Stimulated activated CD4-positive, alpha-beta T cell treated with anti-CD3 and anti-CD28 coated beads, Interleukin-4, amount 100 ng/mL, for 24 hours (primary cell): ENCODE measurements around the gene CHAC1.
"Not testable (repeated sequence)": the region's sequence is repeated elsewhere in the genome, so short reads cannot be mapped to it uniquely, and the experiment has no call there.

Experiments
- DNase-seq: peaks from one replicate; pipeline ENCODE4 v3.0.0-alpha.2; 2020

Gene CHAC1

GRCh38 chr15:40938536-40938870, 14.8 kb upstream of the CHAC1 start:
- DNase-seq, result no peak

- DNase-seq, result no peak
Observed at GRCh38 chr15:40940296-40940801, 12.9 kb upstream of the CHAC1 start.

GRCh38 chr15:40941068-40941527, 12.2 kb upstream of the CHAC1 start:
- no peak for DNase-seq

- peak; percentile 58 for DNase-seq
Observed at GRCh38 chr15:40941528-40942336, 11.5 kb upstream of the CHAC1 start.

- no peak for DNase-seq
Observed at GRCh38 chr15:40942337-40942854, 10.9 kb upstream of the CHAC1 start.

- DNase-seq, result no peak
Observed at GRCh38 chr15:40942878-40943277, 10.4 kb upstream of the CHAC1 start.

- DNase-seq, result no peak
Observed at GRCh38 chr15:40943764-40944365, 9.4 kb upstream of the CHAC1 start.

- DNase-seq, result no peak
Observed at GRCh38 chr15:40944510-40945296, 8.6 kb upstream of the CHAC1 start.

- DNase-seq, result no peak
Observed at GRCh38 chr15:40948706-40949473, 4.4 kb upstream of the CHAC1 start.

- no peak for DNase-seq
Observed at GRCh38 chr15:40949756-40950207, 3.5 kb upstream of the CHAC1 start.

- DNase-seq, result no peak
Observed at GRCh38 chr15:40951764-40952163, 1.5 kb upstream of the CHAC1 start.

- no peak for DNase-seq
Observed at GRCh38 chr15:40952301-40952900, 870 bp upstream of the CHAC1 start.

GRCh38 chr15:40953713-40954074, 423 bp downstream of the CHAC1 start:
- DNase-seq, result no peak

GRCh38 chr15:40954158-40954848, 1.0 kb downstream of the CHAC1 start:
- not testable (repeated sequence) for DNase-seq

GRCh38 chr15:40955141-40955903, 2.1 kb downstream of the CHAC1 start:
- no peak for DNase-seq

GRCh38 chr15:40955930-40956540, 2.8 kb downstream of the CHAC1 start:
- no peak for DNase-seq

GRCh38 chr15:40956541-40956982, 3.3 kb downstream of the CHAC1 start:
- DNase-seq, result no peak

GRCh38 chr15:40957041-40957555, 3.8 kb downstream of the CHAC1 start:
- DNase-seq, result no peak

- DNase-seq, result no peak
Observed at GRCh38 chr15:40957581-40958051, 4.3 kb downstream of the CHAC1 start.

- no peak for DNase-seq
Observed at GRCh38 chr15:40958146-40958545, 4.9 kb downstream of the CHAC1 start.
